K562 (cell line): ENCODE results near the gene DHTKD1. TPM values are rescaled to one million over a fixed set of nuclear protein-coding genes. Genes with fewer than 3 reads are reported as not detected.
A peak's percentile ranks its signal among the peaks of the same experiment; 100 is the strongest.

ENCODE experiments used
- ASH1L ChIP-seq: fragments of 450-650 bp; IDR thresholded peaks from 2 replicates; pipeline ENCODE4 v1.6.1; 2018; ENCODE audit warnings: borderline replicate concordance, mild to moderate bottlenecking, low read depth; ENCODE audit not compliant: partially characterized antibody
- CAMTA2 ChIP-seq: fragments of 250-450 bp; sonication (Bioruptor Pico); conservative IDR thresholded peaks from 2 replicates; pipeline ENCODE4 v1.5.1; 2022
- FOSL1 ChIP-seq: fragments of 200-800 bp; sonication (Bioruptor generic); conservative IDR thresholded peaks from 2 replicates; pipeline ENCODE4 v1.6.1; 2016; ENCODE audit warnings: missing genetic modification characterization, missing compliant biosample characterization
- FOXM1 ChIP-seq, 2 experiments: fragments of 450-650 bp in 1 of 2; sonication (generic) in 1 of 2; formaldehyde crosslinking in 1 of 2; IDR thresholded peaks; 2 replicates each; pipeline versions ENCODE4 v1.6.1 to v1.9.0; 2017 to 2022; ENCODE audit warnings: low read depth in 2 of 2, mild to moderate bottlenecking in 2 of 2, missing genetic modification reagents in 1 of 2, moderate library complexity in 1 of 2
- GMEB1 ChIP-seq: fragments of 250-450 bp; sonication (Bioruptor Pico); IDR thresholded peaks from 2 replicates; pipeline ENCODE4 v1.4.0; 2020; ENCODE audit warnings: mild to moderate bottlenecking
- MNT ChIP-seq, 2 experiments: fragments of 450-650 bp; conservative IDR thresholded peaks; 2 replicates each; pipeline ENCODE4 v1.6.1; 2017; ENCODE audit warnings: mild to moderate bottlenecking in 2 of 2, moderate library complexity in 2 of 2
- MTA1 ChIP-seq: fragments of 450-650 bp; IDR thresholded peaks from 2 replicates; pipeline ENCODE4 v1.6.1; 2017; ENCODE audit warnings: borderline replicate concordance
- MTA3 ChIP-seq: fragments of 450-650 bp; formaldehyde crosslinking; IDR thresholded peaks from 2 replicates; pipeline ENCODE4 v1.6.1; 2017; ENCODE audit warnings: mild to moderate bottlenecking, borderline replicate concordance
- MYNN ChIP-seq, 2 experiments: sonication (generic); formaldehyde crosslinking in 1 of 2; IDR thresholded peaks; 2 replicates each; pipeline versions ENCODE4 v1.5.0 to v1.6.1; 2016 to 2020; ENCODE audit warnings: antibody characterized with exemption in 1 of 2, missing genetic modification reagents in 1 of 2
- NONO ChIP-seq, 2 experiments: fragments of 200-400 bp in 1 of 2; fragments of 450-650 bp in 1 of 2; formaldehyde crosslinking in 1 of 2; IDR thresholded peaks; 2 replicates each; pipeline ENCODE4 v1.6.1; 2017; ENCODE audit warnings: low read depth in 2 of 2, mild to moderate bottlenecking in 2 of 2, moderate library complexity in 2 of 2, low read length in 1 of 2
- POLR2AphosphoS5 ChIP-seq: IDR thresholded peaks from 2 replicates; pipeline ENCODE4 v1.6.1; 2011; ENCODE audit warnings: mild to moderate bottlenecking, low read depth, low read length, moderate library complexity; ENCODE audit not compliant: control insufficient read depth, insufficient read depth
- RCOR1 ChIP-seq, 2 experiments: IDR thresholded peaks; 2 replicates each; pipeline ENCODE4 v1.6.1; 2012; ENCODE audit warnings: low read depth in 2 of 2, low read length in 2 of 2, borderline replicate concordance in 1 of 2, improper control_type of control experiment in 1 of 2
- SMAD4 ChIP-seq: fragments of 250-450 bp; sonication (Bioruptor Pico); conservative IDR thresholded peaks from 2 replicates; pipeline ENCODE4 v1.8.0; 2021; ENCODE audit warnings: inconsistent platforms, mild to moderate bottlenecking, moderate library complexity
- SRF ChIP-seq, 2 experiments: fragments of 250-450, 450-650 bp in 1 of 2; sonication (Bioruptor Pico) in 1 of 2; sonication (generic) in 1 of 2; formaldehyde crosslinking; IDR thresholded peaks; 2 replicates each; pipeline versions ENCODE4 v1.5.0 to v1.5.1; 2020 to 2022; ENCODE audit warnings: mild to moderate bottlenecking in 1 of 2, missing genetic modification reagents in 1 of 2
- TEAD4 ChIP-seq, 2 experiments: sonication (generic) in 1 of 2; formaldehyde crosslinking in 1 of 2; IDR thresholded peaks; 2 replicates each; pipeline versions ENCODE4 v1.6.1 to v1.8.0; 2012 to 2022; ENCODE audit warnings: borderline replicate concordance in 1 of 2, inconsistent platforms in 1 of 2, low read length in 1 of 2, mild to moderate bottlenecking in 1 of 2, missing genetic modification reagents in 1 of 2
- TFE3 ChIP-seq: fragments of 450-650 bp; formaldehyde crosslinking; IDR thresholded peaks from 2 replicates; pipeline ENCODE4 v1.4.0; 2020; ENCODE audit warnings: mild to moderate bottlenecking, mixed read lengths
- TRIM24 ChIP-seq, 2 experiments: fragments of 450-650 bp; IDR thresholded peaks; 2 replicates each; pipeline ENCODE4 v1.6.1; 2016
- XRCC3 ChIP-seq: fragments of 450-650 bp; IDR thresholded peaks from 2 replicates; pipeline ENCODE4 v1.6.1; 2017; ENCODE audit warnings: mild to moderate bottlenecking, moderate library complexity
- ZNF41 ChIP-seq: fragments of 250-450 bp; sonication (Bioruptor Pico); conservative IDR thresholded peaks from 2 replicates; pipeline ENCODE4 v1.4.0; 2020; ENCODE audit warnings: mild to moderate bottlenecking
- ZNF584 ChIP-seq: fragments of 200-800 bp; sonication (Bioruptor generic); IDR thresholded peaks from 2 replicates; pipeline ENCODE4 v1.6.1; 2016; ENCODE audit warnings: low read depth, mild to moderate bottlenecking, missing genetic modification characterization, missing compliant biosample characterization
- polyA plus RNA-seq, 8 experiments: library from polyadenylated mRNA; depleted of rRNA in 4 of 8; stranded (reverse) in 5 of 8; unstranded in 3 of 8; fragments of >200 nt; fragmentation: Nextera tagmentation in 2 of 8; fragmentation: Illumina TruSeq in 1 of 8; extraction: Ambion mirVana in 2 of 8; extraction: Trizol in 1 of 8; gene quantifications; 2 replicates each; pipeline versions ENCODE4 v1.2.1 to v1.2.3, GENCODE V29; 2011 to 2014; ENCODE audit warnings: inconsistent platforms in 1 of 8, missing spikeins in 1 of 8
- total RNA-seq, 7 experiments: library from RNA; depleted of rRNA in 6 of 7; stranded (reverse); fragments of >200 nt in 6 of 7; fragmentation: Illumina TruSeq in 2 of 7; extraction: Trizol in 2 of 7; gene quantifications; 2 replicates each; pipeline versions ENCODE4 v1.2.1 to v1.2.3, GENCODE V29; 2011 to 2021; ENCODE audit warnings: low replicate concordance in 1 of 7

The DHTKD1 gene
- total and polyA plus RNA-seq, 9 of the 15 experiments (the other 6 are each of a cell fraction or from before 2014, with no cell fraction given): 3.1 to 19.7 (median 6.8) TPM

- 0 out of 4 replicates have a peak, but pooled peaks of 1 of the 2 experiments have one; percentile 13 for TF ChIP-seq SRF (CRISPR knock-in tag; IDR thresholded peaks at IDR 0.05)
- TF ChIP-seq ASH1L: no peak
- peak; percentile 57; the same call in 1 of the 2 replicates for TF ChIP-seq MTA3
- peak; percentile 78 for TF ChIP-seq ZNF584 (CRISPR knock-in tag)
- peak in 1 of 2 experiments; percentile 47; a peak in 1 of 4 replicates for TF ChIP-seq NONO (IDR thresholded peaks at IDR 0.05; ENCODE audit: low read depth in 2 of 2, low read length in 1 of 2)
- peak in 1 of 2 experiments; percentile 31; a peak in 1 of 4 replicates for TF ChIP-seq MNT (conservative IDR thresholded peaks at IDR 0.05)
- peak; percentile 50; the same call in 1 of the 2 replicates for TF ChIP-seq FOSL1
- peak; percentile 92 for TF ChIP-seq POLR2AphosphoS5
- TF ChIP-seq GMEB1: no peak
- peak; percentile 80 for TF ChIP-seq SMAD4 (CRISPR knock-in tag)
- peak; percentile 82; the same call in 1 of the 2 replicates for TF ChIP-seq MYNN (IDR thresholded peaks at IDR 0.05)
- TF ChIP-seq MYNN (CRISPR knock-in tag; IDR thresholded peaks at IDR 0.05): no peak
- TF ChIP-seq FOXM1 (IDR thresholded peaks at IDR 0.05; ENCODE audit: low read depth): peak; percentile 82
- TF ChIP-seq FOXM1 (CRISPR knock-in tag; IDR thresholded peaks at IDR 0.05; ENCODE audit: low read depth): no peak
- TF ChIP-seq ZNF41 (CRISPR knock-in tag): peak; percentile 45; the same call in 1 of the 2 replicates
- peak; percentile 90 to 94 for TF ChIP-seq TRIM24 (IDR thresholded peaks at IDR 0.05)
- TF ChIP-seq RCOR1 (IDR thresholded peaks at IDR 0.05; ENCODE audit: borderline replicate concordance in 1 of 2, low read depth in 2 of 2, low read length in 2 of 2): peak; percentile 39 to 95; a peak in 3 of 4 replicates
- no peak for TF ChIP-seq XRCC3
- TF ChIP-seq MTA1: peak; percentile 74; the same call in 1 of the 2 replicates
- no peak for TF ChIP-seq CAMTA2 (CRISPR knock-in tag)
- peak; percentile 57 for TF ChIP-seq TFE3 (CRISPR knock-in tag)
- peak; percentile 97 for TF ChIP-seq TEAD4 (IDR thresholded peaks at IDR 0.05; ENCODE audit: low read length)
- no peak for TF ChIP-seq TEAD4 (CRISPR knock-in tag; IDR thresholded peaks at IDR 0.05; ENCODE audit: borderline replicate concordance)
Observed at GRCh38 chr10:12063483-12063818, 5.3 kb upstream of the DHTKD1 start (continued).
